ENCODE results near the gene OPN1SW. TPM values are rescaled to one million over a fixed set of nuclear protein-coding genes. Genes with fewer than 3 reads are reported as not detected.

Gene OPN1SW
- total RNA-seq, 2 experiments from 2014 or later = not detected

DNA sequence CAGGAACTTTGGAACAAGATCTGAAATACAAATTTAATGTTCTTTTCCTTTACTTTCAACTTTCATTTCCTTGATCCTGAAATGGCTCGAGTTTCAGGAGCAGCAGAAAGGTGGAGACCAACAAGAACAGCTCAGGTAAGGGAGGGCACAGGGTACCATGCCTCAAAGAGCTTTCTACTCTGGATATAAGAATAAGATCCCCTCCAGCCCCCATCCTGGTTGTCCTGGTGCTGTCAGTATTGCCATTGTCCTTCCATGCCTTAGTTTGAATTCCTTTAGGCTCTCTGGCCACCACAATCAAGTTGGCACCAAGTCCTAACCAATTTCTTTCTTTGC lies 48.9 kb downstream of the OPN1SW start:
- peaks cover 0 to 3% of the 10 kb centered on the region in 2 experiments for H3K27me3 ChIP-seq (ENCODE audit: control insufficient read depth in 1 of 2, insufficient read depth in 2 of 2, low read length in 2 of 2)
- no peaks in the 10 kb centered on the region for H3K4me1 ChIP-seq (ENCODE audit: insufficient read depth, low read length)
- TF ChIP-seq, protein P1, sequence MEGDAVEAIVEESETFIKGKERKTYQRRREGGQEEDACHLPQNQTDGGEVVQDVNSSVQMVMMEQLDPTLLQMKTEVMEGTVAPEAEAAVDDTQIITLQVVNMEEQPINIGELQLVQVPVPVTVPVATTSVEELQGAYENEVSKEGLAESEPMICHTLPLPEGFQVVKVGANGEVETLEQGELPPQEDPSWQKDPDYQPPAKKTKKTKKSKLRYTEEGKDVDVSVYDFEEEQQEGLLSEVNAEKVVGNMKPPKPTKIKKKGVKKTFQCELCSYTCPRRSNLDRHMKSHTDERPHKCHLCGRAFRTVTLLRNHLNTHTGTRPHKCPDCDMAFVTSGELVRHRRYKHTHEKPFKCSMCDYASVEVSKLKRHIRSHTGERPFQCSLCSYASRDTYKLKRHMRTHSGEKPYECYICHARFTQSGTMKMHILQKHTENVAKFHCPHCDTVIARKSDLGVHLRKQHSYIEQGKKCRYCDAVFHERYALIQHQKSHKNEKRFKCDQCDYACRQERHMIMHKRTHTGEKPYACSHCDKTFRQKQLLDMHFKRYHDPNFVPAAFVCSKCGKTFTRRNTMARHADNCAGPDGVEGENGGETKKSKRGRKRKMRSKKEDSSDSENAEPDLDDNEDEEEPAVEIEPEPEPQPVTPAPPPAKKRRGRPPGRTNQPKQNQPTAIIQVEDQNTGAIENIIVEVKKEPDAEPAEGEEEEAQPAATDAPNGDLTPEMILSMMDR (IDR thresholded peaks at IDR 0.05) = no peak
- Mint-ChIP-seq H3K36me3 (ENCODE audit: low read depth) (no peaks in the 10 kb centered on the region), H3K4me3 (no peak overlapping the region), H3K27ac (no peak overlapping the region), H3K9me3 (no peaks in the 10 kb centered on the region), H3K4me1 (ENCODE audit: low read depth) (no peaks in the 10 kb centered on the region), H3K27me3 (peaks cover 33% of the 10 kb centered on the region)
- H3K36me3 ChIP-seq (ENCODE audit: insufficient read depth, low read length) = no peaks in the 10 kb centered on the region
- no peak overlapping the region for H3K4me3 ChIP-seq (ENCODE audit: low read length)
- intact Hi-C loops (cut with DNase I, micrococcal nuclease) = no loop called here
- H3K27ac ChIP-seq (ENCODE audit: low read depth in 1 of 2, low read length in 2 of 2) = no peak overlapping the region
- ChIA-PET POLR2A (no interaction called here), CTCF (no interaction called here)
- DNase-seq (no peak), ATAC-seq (ENCODE audit: poor library complexity) (no peak)
- no peaks in the 10 kb centered on the region for H3K9me3 ChIP-seq (ENCODE audit: control insufficient read depth in 1 of 2, insufficient read depth in 1 of 2, low read length in 2 of 2)

DNA sequence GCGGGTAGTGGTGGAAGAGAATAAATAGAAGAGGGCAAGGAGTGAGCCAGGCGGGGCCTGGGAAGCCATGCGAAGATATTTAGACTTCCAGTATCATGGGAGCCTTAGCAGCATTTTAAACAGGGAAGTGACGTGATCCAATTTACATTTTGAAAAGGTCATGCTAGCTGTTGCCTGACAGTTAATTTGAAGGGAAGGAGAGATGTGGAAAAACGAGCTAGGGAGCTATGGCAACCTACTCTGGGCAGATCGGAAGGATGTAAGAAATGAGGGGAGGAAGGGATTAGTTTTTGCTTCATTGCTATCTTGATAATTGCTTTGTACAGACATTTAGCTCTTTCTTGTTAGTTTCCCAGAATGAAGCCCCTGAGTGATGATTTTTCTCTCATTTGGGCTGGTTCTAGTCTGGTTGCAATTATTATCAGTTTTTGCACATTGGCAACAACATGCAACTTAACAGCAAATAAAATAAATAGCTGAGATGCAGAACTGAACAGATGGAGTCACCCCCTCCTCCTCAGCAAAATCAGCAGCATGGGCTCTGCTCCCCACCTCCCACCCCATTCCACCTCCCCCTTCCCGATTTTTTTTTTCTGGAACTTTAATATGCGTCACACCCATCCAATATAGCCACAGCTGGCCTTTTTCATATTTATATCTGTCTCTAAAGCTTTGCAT lies 49.4 kb downstream of the OPN1SW start:
- H3K9me3 Mint-ChIP-seq = no peaks in the 10 kb centered on the region
- H3K27ac Mint-ChIP-seq = no peak overlapping the region
- no peak for ATAC-seq (ENCODE audit: poor library complexity)
- H3K36me3 Mint-ChIP-seq (ENCODE audit: low read depth) = no peaks in the 10 kb centered on the region
- Histone ChIP-seq H3K27me3 (ENCODE audit: control insufficient read depth in 1 of 2, insufficient read depth in 2 of 2, low read length in 2 of 2) (peaks cover 0 to 3% of the 10 kb centered on the region in 2 experiments), H3K9me3 (ENCODE audit: control insufficient read depth in 1 of 2, insufficient read depth in 1 of 2, low read length in 2 of 2) (no peaks in the 10 kb centered on the region), H3K4me3 (ENCODE audit: low read length) (no peak overlapping the region), H3K27ac (ENCODE audit: low read depth in 1 of 2, low read length in 2 of 2) (no peak overlapping the region), H3K36me3 (ENCODE audit: insufficient read depth, low read length) (no peaks in the 10 kb centered on the region), H3K4me1 (ENCODE audit: insufficient read depth, low read length) (no peaks in the 10 kb centered on the region)
- no peak for DNase-seq
- CTCF ChIA-PET = no interaction called here
- TF ChIP-seq, protein P1 (IDR thresholded peaks at IDR 0.05) = no peak
- H3K4me1 Mint-ChIP-seq (ENCODE audit: low read depth) = no peaks in the 10 kb centered on the region
- no peak overlapping the region for H3K4me3 Mint-ChIP-seq
- POLR2A ChIA-PET = no interaction called here
- peaks cover 28% of the 10 kb centered on the region for H3K27me3 Mint-ChIP-seq
- intact Hi-C loops (cut with DNase I, micrococcal nuclease) = no loop called here

DNA sequence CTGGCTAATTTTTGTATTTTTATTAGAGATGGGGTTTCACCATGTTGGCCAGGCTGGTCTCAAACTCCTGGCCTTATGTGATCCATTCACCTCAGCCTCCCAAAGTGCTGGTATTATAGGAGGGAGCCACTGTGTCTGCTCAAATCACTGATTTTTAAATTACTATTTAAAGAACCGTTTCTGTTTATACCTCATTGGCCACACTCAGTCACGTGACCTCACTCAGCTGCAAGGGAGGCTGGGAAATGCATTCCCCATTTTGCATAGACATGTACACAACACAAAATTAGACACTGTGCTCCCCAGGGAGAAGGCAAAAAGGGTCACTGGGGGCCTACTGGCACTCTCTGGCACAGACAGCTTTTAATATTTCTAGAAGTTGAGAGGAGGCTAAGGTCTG lies 50.1 kb downstream of the OPN1SW start:
- H3K27ac Mint-ChIP-seq = no peak overlapping the region
- H3K27me3 ChIP-seq (ENCODE audit: control insufficient read depth in 1 of 2, insufficient read depth in 2 of 2, low read length in 2 of 2) = peaks cover 0 to 3% of the 10 kb centered on the region in 2 experiments
- intact Hi-C loops (cut with DNase I, micrococcal nuclease) = no loop called here
- no peak overlapping the region for H3K4me3 ChIP-seq (ENCODE audit: low read length)
- ChIA-PET POLR2A (no interaction called here), CTCF (no interaction called here)
- H3K27ac ChIP-seq (ENCODE audit: low read depth in 1 of 2, low read length in 2 of 2) = no peak overlapping the region
- ATAC-seq (ENCODE audit: poor library complexity) = no peak
- H3K4me1 ChIP-seq (ENCODE audit: insufficient read depth, low read length) = no peaks in the 10 kb centered on the region
- no peaks in the 10 kb centered on the region for H3K4me1 Mint-ChIP-seq (ENCODE audit: low read depth)
- H3K9me3 ChIP-seq (ENCODE audit: control insufficient read depth in 1 of 2, insufficient read depth in 1 of 2, low read length in 2 of 2) = no peaks in the 10 kb centered on the region
- no peak for DNase-seq
- TF ChIP-seq, protein P1 (IDR thresholded peaks at IDR 0.05) = no peak
- no peak overlapping the region for H3K4me3 Mint-ChIP-seq
- no peaks in the 10 kb centered on the region for H3K9me3 Mint-ChIP-seq
- H3K36me3 Mint-ChIP-seq (ENCODE audit: low read depth) = no peaks in the 10 kb centered on the region
- no peaks in the 10 kb centered on the region for H3K36me3 ChIP-seq (ENCODE audit: insufficient read depth, low read length)
- peaks cover 25% of the 10 kb centered on the region for H3K27me3 Mint-ChIP-seq

Measured in CD4-positive, alpha-beta T cell (primary cell).